HepG2 (cell line): Measurements from ENCODE around the gene PSMD6. TPM values are rescaled to one million over a fixed set of nuclear protein-coding genes. Genes with fewer than 3 reads are reported as not detected.

Experiments
- ZNF274 ChIP-seq: sonication (generic); formaldehyde crosslinking; IDR thresholded peaks from 2 replicates; pipeline ENCODE4 v1.5.1; 2020; ENCODE audit warnings: mild to moderate bottlenecking, missing genetic modification reagents
- ZNF567 ChIP-seq: sonication (generic); formaldehyde crosslinking; IDR thresholded peaks from 2 replicates; pipeline ENCODE4 v1.8.1; 2023; ENCODE audit warnings: mild to moderate bottlenecking, missing genetic modification reagents, borderline replicate concordance
- ZNF766 ChIP-seq: sonication (generic); formaldehyde crosslinking; IDR thresholded peaks from 2 replicates; pipeline ENCODE4 v1.5.0; 2020; ENCODE audit warnings: missing genetic modification reagents, borderline replicate concordance
- polyA plus RNA-seq, 8 experiments: library from polyadenylated mRNA; depleted of rRNA in 3 of 8; stranded (reverse) in 7 of 8; unstranded in 1 of 8; fragments of >200 nt; fragmentation: Illumina TruSeq in 4 of 8; extraction: Trizol in 4 of 8; gene quantifications; 2 replicates each; pipeline versions ENCODE4 v1.2.1 to v1.2.3, GENCODE V29; 2011 to 2016; ENCODE audit warnings: low read depth in 4 of 8, missing spikeins in 1 of 8, mixed read lengths in 1 of 8; ENCODE audit not compliant: insufficient read depth in 1 of 8
- total RNA-seq, 5 experiments: library from RNA; depleted of rRNA; stranded (reverse); fragments of >200 nt; fragmentation: Illumina TruSeq; extraction: Trizol; gene quantifications; 2 replicates each; pipeline ENCODE4 v1.2.3, GENCODE V29; 2016; ENCODE audit warnings: low read depth in 1 of 5
- TF ChIP-seq, protein P1 (sequence below): sonication (generic); formaldehyde crosslinking; IDR thresholded peaks from 2 replicates; pipeline ENCODE4 v1.4.0; 2020; ENCODE audit warnings: mild to moderate bottlenecking, missing genetic modification reagents
- TF ChIP-seq, protein P2 (sequence below): sonication (generic); formaldehyde crosslinking; IDR thresholded peaks from 2 replicates; pipeline ENCODE4 v1.4.0; 2020; ENCODE audit warnings: missing genetic modification reagents
- TF ChIP-seq, protein P3 (sequence below): IDR thresholded peaks from 2 replicates; pipeline ENCODE4 v1.6.1; 2016; ENCODE audit warnings: missing biosample characterization, missing genetic modification reagents, low read depth
- TF ChIP-seq, protein P4 (sequence below): conservative IDR thresholded peaks from 2 replicates; pipeline ENCODE4 v1.6.1; 2018; ENCODE audit warnings: missing genetic modification reagents
- TF ChIP-seq, protein P5 (sequence below): fragments of 450-650 bp; IDR thresholded peaks from 2 replicates; pipeline ENCODE4 v1.6.1; 2017
- TF ChIP-seq, protein P6 (sequence below): sonication (generic); formaldehyde crosslinking; IDR thresholded peaks from 2 replicates; pipeline ENCODE4 v1.4.0; 2020; ENCODE audit warnings: mild to moderate bottlenecking, missing genetic modification reagents
- TF ChIP-seq, protein P7 (sequence below): sonication (generic); formaldehyde crosslinking; IDR thresholded peaks from 2 replicates; pipeline ENCODE4 v1.5.1; 2020; ENCODE audit warnings: mild to moderate bottlenecking, missing genetic modification reagents, borderline replicate concordance
- TF ChIP-seq, protein P8 (sequence below): sonication (generic); formaldehyde crosslinking; IDR thresholded peaks from 2 replicates; pipeline ENCODE4 v1.8.0; 2022; ENCODE audit warnings: mild to moderate bottlenecking, missing genetic modification reagents, moderate library complexity

Gene PSMD6
- total and polyA plus RNA-seq, 2 of the 13 experiments (the other 11 are each of a cell fraction or from before 2014, with no cell fraction given): 36.8 to 117 TPM

DNA sequence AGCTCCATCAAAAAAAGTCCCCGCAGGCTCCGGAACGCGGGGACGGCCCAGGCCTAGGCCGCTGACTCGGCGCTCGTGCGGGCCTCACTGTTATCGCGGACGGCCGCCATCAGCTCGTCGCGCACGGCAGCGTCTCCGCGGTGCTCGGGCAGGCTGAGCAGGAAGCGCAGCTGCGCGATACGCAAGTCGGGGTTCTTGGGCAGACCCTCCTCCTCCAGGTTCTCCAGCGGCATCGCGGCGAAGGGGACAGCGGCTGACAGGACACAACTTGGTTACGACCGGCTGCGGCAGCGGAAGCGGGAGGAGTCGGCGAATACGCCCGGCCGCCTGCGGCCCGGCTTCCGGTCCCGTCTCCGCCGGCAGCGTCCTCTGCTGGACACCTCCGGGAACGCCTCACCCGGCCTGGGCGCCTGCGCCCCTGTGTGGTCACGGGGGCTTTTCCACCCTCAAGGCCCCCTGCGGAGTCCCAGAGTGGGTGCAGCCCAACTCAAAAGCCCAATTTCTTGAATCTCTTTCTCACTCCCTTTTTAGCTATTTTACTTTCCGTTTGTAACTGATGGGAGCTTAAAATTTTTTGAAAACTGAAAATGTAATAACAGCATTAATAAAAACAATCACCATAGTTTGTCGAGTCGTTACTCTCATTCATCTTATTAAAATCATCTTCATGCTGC lies at the start of gene PSMD6 (continued):
- TF ChIP-seq, protein P1, sequence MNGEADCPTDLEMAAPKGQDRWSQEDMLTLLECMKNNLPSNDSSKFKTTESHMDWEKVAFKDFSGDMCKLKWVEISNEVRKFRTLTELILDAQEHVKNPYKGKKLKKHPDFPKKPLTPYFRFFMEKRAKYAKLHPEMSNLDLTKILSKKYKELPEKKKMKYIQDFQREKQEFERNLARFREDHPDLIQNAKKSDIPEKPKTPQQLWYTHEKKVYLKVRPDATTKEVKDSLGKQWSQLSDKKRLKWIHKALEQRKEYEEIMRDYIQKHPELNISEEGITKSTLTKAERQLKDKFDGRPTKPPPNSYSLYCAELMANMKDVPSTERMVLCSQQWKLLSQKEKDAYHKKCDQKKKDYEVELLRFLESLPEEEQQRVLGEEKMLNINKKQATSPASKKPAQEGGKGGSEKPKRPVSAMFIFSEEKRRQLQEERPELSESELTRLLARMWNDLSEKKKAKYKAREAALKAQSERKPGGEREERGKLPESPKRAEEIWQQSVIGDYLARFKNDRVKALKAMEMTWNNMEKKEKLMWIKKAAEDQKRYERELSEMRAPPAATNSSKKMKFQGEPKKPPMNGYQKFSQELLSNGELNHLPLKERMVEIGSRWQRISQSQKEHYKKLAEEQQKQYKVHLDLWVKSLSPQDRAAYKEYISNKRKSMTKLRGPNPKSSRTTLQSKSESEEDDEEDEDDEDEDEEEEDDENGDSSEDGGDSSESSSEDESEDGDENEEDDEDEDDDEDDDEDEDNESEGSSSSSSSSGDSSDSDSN (CRISPR knock-in tag): peak; percentile 93
- TF ChIP-seq, protein P2, sequence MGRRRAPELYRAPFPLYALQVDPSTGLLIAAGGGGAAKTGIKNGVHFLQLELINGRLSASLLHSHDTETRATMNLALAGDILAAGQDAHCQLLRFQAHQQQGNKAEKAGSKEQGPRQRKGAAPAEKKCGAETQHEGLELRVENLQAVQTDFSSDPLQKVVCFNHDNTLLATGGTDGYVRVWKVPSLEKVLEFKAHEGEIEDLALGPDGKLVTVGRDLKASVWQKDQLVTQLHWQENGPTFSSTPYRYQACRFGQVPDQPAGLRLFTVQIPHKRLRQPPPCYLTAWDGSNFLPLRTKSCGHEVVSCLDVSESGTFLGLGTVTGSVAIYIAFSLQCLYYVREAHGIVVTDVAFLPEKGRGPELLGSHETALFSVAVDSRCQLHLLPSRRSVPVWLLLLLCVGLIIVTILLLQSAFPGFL: no peak
- TF ChIP-seq, protein P3, sequence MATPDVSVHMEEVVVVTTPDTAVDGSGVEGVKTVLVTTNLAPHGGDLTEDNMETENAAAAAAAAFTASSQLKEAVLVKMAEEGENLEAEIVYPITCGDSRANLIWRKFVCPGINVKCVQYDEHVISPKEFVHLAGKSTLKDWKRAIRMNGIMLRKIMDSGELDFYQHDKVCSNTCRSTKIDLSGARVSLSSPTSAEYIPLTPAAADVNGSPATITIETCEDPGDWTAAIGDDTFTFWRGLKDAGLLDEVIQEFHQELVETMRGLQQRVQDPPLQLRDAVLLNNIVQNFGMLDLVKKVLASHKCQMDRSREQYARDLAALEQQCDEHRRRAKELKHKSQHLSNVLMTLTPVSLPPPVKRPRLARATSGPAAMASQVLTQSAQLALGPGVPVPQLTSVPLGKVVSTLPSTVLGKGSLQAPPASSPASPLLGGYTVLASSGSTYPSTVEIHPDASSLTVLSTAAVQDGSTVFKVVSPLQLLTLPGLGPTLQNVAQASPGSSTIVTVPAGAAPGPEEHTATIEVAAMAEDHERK (CRISPR knock-in tag): 0 out of 2 replicates have a peak, but pooled peaks have one; percentile 29
- TF ChIP-seq, protein P4, sequence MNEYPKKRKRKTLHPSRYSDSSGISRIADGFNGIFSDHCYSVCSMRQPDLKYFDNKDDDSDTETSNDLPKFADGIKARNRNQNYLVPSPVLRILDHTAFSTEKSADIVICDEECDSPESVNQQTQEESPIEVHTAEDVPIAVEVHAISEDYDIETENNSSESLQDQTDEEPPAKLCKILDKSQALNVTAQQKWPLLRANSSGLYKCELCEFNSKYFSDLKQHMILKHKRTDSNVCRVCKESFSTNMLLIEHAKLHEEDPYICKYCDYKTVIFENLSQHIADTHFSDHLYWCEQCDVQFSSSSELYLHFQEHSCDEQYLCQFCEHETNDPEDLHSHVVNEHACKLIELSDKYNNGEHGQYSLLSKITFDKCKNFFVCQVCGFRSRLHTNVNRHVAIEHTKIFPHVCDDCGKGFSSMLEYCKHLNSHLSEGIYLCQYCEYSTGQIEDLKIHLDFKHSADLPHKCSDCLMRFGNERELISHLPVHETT (CRISPR knock-in tag): 0 out of 2 replicates have a peak, but pooled peaks have one; percentile 26
- TF ChIP-seq, protein P5, sequence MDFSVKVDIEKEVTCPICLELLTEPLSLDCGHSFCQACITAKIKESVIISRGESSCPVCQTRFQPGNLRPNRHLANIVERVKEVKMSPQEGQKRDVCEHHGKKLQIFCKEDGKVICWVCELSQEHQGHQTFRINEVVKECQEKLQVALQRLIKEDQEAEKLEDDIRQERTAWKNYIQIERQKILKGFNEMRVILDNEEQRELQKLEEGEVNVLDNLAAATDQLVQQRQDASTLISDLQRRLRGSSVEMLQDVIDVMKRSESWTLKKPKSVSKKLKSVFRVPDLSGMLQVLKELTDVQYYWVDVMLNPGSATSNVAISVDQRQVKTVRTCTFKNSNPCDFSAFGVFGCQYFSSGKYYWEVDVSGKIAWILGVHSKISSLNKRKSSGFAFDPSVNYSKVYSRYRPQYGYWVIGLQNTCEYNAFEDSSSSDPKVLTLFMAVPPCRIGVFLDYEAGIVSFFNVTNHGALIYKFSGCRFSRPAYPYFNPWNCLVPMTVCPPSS: no peak
- peak; percentile 87; the same call in 1 of the 2 replicates for TF ChIP-seq ZNF766 (CRISPR knock-in tag)
- TF ChIP-seq, protein P6, sequence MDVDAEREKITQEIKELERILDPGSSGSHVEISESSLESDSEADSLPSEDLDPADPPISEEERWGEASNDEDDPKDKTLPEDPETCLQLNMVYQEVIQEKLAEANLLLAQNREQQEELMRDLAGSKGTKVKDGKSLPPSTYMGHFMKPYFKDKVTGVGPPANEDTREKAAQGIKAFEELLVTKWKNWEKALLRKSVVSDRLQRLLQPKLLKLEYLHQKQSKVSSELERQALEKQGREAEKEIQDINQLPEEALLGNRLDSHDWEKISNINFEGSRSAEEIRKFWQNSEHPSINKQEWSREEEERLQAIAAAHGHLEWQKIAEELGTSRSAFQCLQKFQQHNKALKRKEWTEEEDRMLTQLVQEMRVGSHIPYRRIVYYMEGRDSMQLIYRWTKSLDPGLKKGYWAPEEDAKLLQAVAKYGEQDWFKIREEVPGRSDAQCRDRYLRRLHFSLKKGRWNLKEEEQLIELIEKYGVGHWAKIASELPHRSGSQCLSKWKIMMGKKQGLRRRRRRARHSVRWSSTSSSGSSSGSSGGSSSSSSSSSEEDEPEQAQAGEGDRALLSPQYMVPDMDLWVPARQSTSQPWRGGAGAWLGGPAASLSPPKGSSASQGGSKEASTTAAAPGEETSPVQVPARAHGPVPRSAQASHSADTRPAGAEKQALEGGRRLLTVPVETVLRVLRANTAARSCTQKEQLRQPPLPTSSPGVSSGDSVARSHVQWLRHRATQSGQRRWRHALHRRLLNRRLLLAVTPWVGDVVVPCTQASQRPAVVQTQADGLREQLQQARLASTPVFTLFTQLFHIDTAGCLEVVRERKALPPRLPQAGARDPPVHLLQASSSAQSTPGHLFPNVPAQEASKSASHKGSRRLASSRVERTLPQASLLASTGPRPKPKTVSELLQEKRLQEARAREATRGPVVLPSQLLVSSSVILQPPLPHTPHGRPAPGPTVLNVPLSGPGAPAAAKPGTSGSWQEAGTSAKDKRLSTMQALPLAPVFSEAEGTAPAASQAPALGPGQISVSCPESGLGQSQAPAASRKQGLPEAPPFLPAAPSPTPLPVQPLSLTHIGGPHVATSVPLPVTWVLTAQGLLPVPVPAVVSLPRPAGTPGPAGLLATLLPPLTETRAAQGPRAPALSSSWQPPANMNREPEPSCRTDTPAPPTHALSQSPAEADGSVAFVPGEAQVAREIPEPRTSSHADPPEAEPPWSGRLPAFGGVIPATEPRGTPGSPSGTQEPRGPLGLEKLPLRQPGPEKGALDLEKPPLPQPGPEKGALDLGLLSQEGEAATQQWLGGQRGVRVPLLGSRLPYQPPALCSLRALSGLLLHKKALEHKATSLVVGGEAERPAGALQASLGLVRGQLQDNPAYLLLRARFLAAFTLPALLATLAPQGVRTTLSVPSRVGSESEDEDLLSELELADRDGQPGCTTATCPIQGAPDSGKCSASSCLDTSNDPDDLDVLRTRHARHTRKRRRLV (CRISPR knock-in tag): no peak
- TF ChIP-seq, protein P7, sequence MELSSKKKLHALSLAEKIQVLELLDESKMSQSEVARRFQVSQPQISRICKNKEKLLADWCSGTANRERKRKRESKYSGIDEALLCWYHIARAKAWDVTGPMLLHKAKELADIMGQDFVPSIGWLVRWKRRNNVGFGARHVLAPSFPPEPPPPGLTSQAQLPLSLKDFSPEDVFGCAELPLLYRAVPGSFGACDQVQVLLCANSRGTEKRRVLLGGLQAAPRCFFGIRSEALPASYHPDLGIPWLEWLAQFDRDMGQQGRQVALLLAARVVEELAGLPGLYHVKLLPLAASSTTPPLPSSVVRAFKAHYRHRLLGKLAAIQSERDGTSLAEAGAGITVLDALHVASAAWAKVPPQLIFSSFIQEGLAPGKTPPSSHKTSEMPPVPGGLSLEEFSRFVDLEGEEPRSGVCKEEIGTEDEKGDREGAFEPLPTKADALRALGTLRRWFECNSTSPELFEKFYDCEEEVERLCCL (CRISPR knock-in tag): no peak
- TF ChIP-seq, protein P8, sequence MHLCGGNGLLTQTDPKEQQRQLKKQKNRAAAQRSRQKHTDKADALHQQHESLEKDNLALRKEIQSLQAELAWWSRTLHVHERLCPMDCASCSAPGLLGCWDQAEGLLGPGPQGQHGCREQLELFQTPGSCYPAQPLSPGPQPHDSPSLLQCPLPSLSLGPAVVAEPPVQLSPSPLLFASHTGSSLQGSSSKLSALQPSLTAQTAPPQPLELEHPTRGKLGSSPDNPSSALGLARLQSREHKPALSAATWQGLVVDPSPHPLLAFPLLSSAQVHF: no peak
- peak; percentile 78 for TF ChIP-seq ZNF274
- TF ChIP-seq ZNF567 (CRISPR knock-in tag): peak; percentile 31
